ENCODE measurements around the gene CTSZ. TPM values are rescaled to one million over a fixed set of nuclear protein-coding genes. Genes with fewer than 3 reads are reported as not detected.

The CTSZ gene
- total RNA-seq, 5 donors from 2014 or later (not counting 1 experiment from before 2014, with no cell fraction given) = 16.8 to 37.1 (median 26.1) TPM

DNA sequence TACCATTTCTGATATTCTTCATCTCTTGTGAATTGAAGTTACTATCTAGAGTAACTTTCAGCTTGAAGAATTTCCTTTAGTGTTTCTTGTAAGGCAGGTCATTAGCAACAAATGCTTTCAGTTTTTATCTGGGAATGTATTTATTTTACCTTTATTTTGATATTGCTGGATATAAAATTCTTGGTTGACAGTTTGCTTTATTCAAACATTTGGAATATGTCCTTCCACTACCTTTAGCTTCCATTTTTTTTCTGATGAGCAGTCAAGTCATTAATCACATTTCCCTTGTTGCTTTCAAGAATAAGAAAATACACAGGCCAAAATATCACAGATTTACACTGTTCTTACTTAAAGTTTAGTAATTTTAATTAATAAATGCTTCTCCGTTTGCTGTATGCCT, 31.7 kb downstream of the CTSZ start:
- H3K4me1 Mint-ChIP-seq = peaks cover 0 to under 1% (median 0%) of the 10 kb centered on the region in 3 donors
- ChIA-PET CTCF (no interaction called here), POLR2A (no interaction called here)
- Histone ChIP-seq H3K27me3 (replicated peaks in 1 of 2; ENCODE audit: control insufficient read depth in 2 of 2, extremely low read depth in 1 of 2, insufficient read depth in 2 of 2, low read length in 1 of 2) (no peaks in the 10 kb centered on the region), H3K4me3 (ENCODE audit: control insufficient read depth in 1 of 2, extremely low read depth in 1 of 2, low read length in 1 of 2) (no peak overlapping the region), H3K4me1 (ENCODE audit: control insufficient read depth in 1 of 2, extremely low read depth in 1 of 2, insufficient read depth in 2 of 2, low read length in 2 of 2) (peaks cover 0 to 2% of the 10 kb centered on the region in 2 experiments), H3K9me3 (peaks cover 2% of the 10 kb centered on the region), H3K27ac (ENCODE audit: low read length) (no peak overlapping the region), H3K36me3 (ENCODE audit: control insufficient read depth in 2 of 2, extremely low read depth in 1 of 2, insufficient read depth in 1 of 2, low read length in 1 of 2) (no peaks in the 10 kb centered on the region)
- H3K36me3 Mint-ChIP-seq = peaks cover 3% of the 10 kb centered on the region
- H3K9me3 Mint-ChIP-seq = peaks cover 7 to 17% (median 8%) of the 10 kb centered on the region in 3 donors
- ATAC-seq (replicated peaks in 1 of 4) = no peak
- H3K27ac Mint-ChIP-seq = no peak overlapping the region
- H3K27me3 Mint-ChIP-seq = no peaks in the 10 kb centered on the region
- WGBS (ENCODE audit: insufficient coverage) = 90% methylated on average over 1 of the region's 1 CpG
- H3K4me3 Mint-ChIP-seq = no peak overlapping the region
- DNase-seq = no peak

- Histone ChIP-seq H3K4me1 (ENCODE audit: control insufficient read depth in 1 of 2, extremely low read depth in 1 of 2, insufficient read depth in 2 of 2, low read length in 2 of 2) (no peaks in the 10 kb centered on the region), H3K27me3 (replicated peaks in 1 of 2; ENCODE audit: control insufficient read depth in 2 of 2, extremely low read depth in 1 of 2, insufficient read depth in 2 of 2, low read length in 1 of 2) (no peaks in the 10 kb centered on the region), H3K4me3 (ENCODE audit: control insufficient read depth in 1 of 2, extremely low read depth in 1 of 2, low read length in 1 of 2) (no peak overlapping the region), H3K36me3 (ENCODE audit: control insufficient read depth in 2 of 2, extremely low read depth in 1 of 2, insufficient read depth in 1 of 2, low read length in 1 of 2) (no peaks in the 10 kb centered on the region), H3K9me3 (peaks cover 2% of the 10 kb centered on the region), H3K27ac (ENCODE audit: low read length) (no peak overlapping the region)
- ChIA-PET CTCF (no interaction called here), POLR2A (no interaction called here)
- peaks cover 0 to 1% of the 10 kb centered on the region in 2 donors for H3K27me3 Mint-ChIP-seq
- 76% methylated on average over 3 of the region's 3 CpGs for WGBS (ENCODE audit: insufficient coverage)
- H3K4me1 Mint-ChIP-seq = no peaks in the 10 kb centered on the region
- no peak for ATAC-seq (replicated peaks in 1 of 4)
- no peak overlapping the region for H3K4me3 Mint-ChIP-seq
- H3K27ac Mint-ChIP-seq = no peak overlapping the region
- H3K9me3 Mint-ChIP-seq = peaks cover 7 to 21% (median 8%) of the 10 kb centered on the region in 3 donors
- DNase-seq = no peak
- peaks cover 3% of the 10 kb centered on the region for H3K36me3 Mint-ChIP-seq
Measured at GRCh38 chr20:58973866-58974265, 33.2 kb downstream of the CTSZ start.

DNA sequence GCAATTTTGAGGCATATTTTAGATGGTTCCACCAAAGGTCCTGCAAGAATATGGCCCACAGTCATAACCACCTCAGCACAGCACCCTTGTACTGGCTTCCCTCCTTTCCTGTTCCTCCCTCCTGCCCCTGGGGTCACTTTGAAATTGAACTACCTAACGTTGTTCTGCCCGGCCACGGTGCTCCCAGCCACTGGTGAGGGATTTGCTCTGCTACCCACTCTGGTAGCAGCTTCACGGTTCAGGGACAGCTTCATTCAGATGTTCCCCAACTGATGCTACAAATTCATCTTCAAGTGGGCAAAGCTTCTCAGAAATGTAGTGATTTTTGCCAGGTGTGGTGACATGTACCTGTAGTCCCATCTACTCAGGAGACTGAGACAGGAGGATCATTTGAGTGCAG, 33.9 kb downstream of the CTSZ start:
- no peak overlapping the region for H3K4me3 Mint-ChIP-seq
- peaks cover 0 to 1% of the 10 kb centered on the region in 2 donors for H3K27me3 Mint-ChIP-seq
- H3K36me3 ChIP-seq (ENCODE audit: control insufficient read depth in 2 of 2, extremely low read depth in 1 of 2, insufficient read depth in 1 of 2, low read length in 1 of 2) = no peaks in the 10 kb centered on the region
- 60% methylated on average over 1 of the region's 4 CpGs for WGBS (ENCODE audit: insufficient coverage)
- peaks cover 7 to 21% (median 8%) of the 10 kb centered on the region in 3 donors for H3K9me3 Mint-ChIP-seq
- no peak overlapping the region for H3K27ac Mint-ChIP-seq
- H3K4me1 ChIP-seq (ENCODE audit: control insufficient read depth in 1 of 2, extremely low read depth in 1 of 2, insufficient read depth in 2 of 2, low read length in 2 of 2) = no peaks in the 10 kb centered on the region
- H3K4me1 Mint-ChIP-seq = no peaks in the 10 kb centered on the region
- CTCF ChIA-PET = no interaction called here
- DNase-seq (no peak), ATAC-seq (replicated peaks in 1 of 4) (no peak)
- POLR2A ChIA-PET = interaction anchor here in 1 of 2 donors (0.6 kb wide), 1 partner anchor 241 kb away, joined by 3 read pairs; no protein-coding TSS in a partner anchor
- H3K27me3 ChIP-seq (replicated peaks in 1 of 2; ENCODE audit: control insufficient read depth in 2 of 2, extremely low read depth in 1 of 2, insufficient read depth in 2 of 2, low read length in 1 of 2) = no peaks in the 10 kb centered on the region
- H3K27ac ChIP-seq (ENCODE audit: low read length) = no peak overlapping the region
- peaks cover 3% of the 10 kb centered on the region for H3K36me3 Mint-ChIP-seq
- peaks cover 2% of the 10 kb centered on the region for H3K9me3 ChIP-seq
- H3K4me3 ChIP-seq (ENCODE audit: control insufficient read depth in 1 of 2, extremely low read depth in 1 of 2, low read length in 1 of 2) = no peak overlapping the region

DNA sequence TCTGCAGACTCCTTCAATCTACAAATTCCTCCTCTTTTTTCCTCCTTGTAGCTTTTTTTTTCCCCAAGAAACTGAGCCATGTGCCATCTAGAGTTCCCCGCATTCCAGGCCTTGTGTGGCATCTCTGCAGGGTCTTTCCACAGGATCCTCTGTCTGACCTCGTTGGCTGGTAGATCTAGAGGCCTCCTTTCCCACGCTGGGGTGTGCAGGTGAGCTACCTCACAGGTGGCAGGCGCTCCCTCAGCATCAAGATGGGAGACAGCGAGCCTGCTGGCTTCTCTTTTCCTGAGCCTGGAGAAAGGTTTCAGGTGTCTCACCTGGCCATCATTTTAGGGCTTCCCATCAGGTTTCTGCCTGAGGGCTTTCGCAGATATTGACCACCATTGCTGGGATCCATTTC, 35.6 kb downstream of the CTSZ start:
- Mint-ChIP-seq H3K9me3 (peaks cover 7 to 16% (median 8%) of the 10 kb centered on the region in 3 donors), H3K4me3 (no peak overlapping the region), H3K4me1 (no peaks in the 10 kb centered on the region), H3K27me3 (peaks cover 0 to 1% of the 10 kb centered on the region in 2 donors), H3K36me3 (peaks cover 3% of the 10 kb centered on the region), H3K27ac (no peak overlapping the region)
- Histone ChIP-seq H3K4me3 (ENCODE audit: control insufficient read depth in 1 of 2, extremely low read depth in 1 of 2, low read length in 1 of 2) (no peak overlapping the region), H3K36me3 (ENCODE audit: control insufficient read depth in 2 of 2, extremely low read depth in 1 of 2, insufficient read depth in 1 of 2, low read length in 1 of 2) (no peaks in the 10 kb centered on the region), H3K9me3 (peaks cover 2% of the 10 kb centered on the region), H3K27ac (ENCODE audit: low read length) (no peak overlapping the region), H3K4me1 (ENCODE audit: control insufficient read depth in 1 of 2, extremely low read depth in 1 of 2, insufficient read depth in 2 of 2, low read length in 2 of 2) (no peaks in the 10 kb centered on the region), H3K27me3 (replicated peaks in 1 of 2; ENCODE audit: control insufficient read depth in 2 of 2, extremely low read depth in 1 of 2, insufficient read depth in 2 of 2, low read length in 1 of 2) (peaks cover 0 to 5% of the 10 kb centered on the region in 2 experiments)
- CTCF ChIA-PET = interaction anchor here in 1 of 2 donors (0.5 kb wide), 1 partner anchor 431 kb away, joined by 4 read pairs; no protein-coding TSS in a partner anchor
- ATAC-seq (replicated peaks in 1 of 4) = no peak
- DNase-seq = no peak
- POLR2A ChIA-PET = interaction anchor here in 1 of 2 donors (0.7 kb wide), 1 partner anchor 60 kb away, joined by 3 read pairs; no protein-coding TSS in a partner anchor
- 82% methylated on average over 5 of the region's 6 CpGs for WGBS (ENCODE audit: insufficient coverage)

GRCh38 chr20:58970146-58970545, 36.9 kb downstream of the CTSZ start:
- H3K4me3 Mint-ChIP-seq = no peak overlapping the region
- Histone ChIP-seq H3K4me1 (ENCODE audit: control insufficient read depth in 1 of 2, extremely low read depth in 1 of 2, insufficient read depth in 2 of 2, low read length in 2 of 2) (no peaks in the 10 kb centered on the region), H3K36me3 (ENCODE audit: control insufficient read depth in 2 of 2, extremely low read depth in 1 of 2, insufficient read depth in 1 of 2, low read length in 1 of 2) (no peaks in the 10 kb centered on the region), H3K27me3 (replicated peaks in 1 of 2; ENCODE audit: control insufficient read depth in 2 of 2, extremely low read depth in 1 of 2, insufficient read depth in 2 of 2, low read length in 1 of 2) (peaks cover 0 to 14% of the 10 kb centered on the region in 2 experiments), H3K9me3 (no peaks in the 10 kb centered on the region), H3K4me3 (ENCODE audit: control insufficient read depth in 1 of 2, extremely low read depth in 1 of 2, low read length in 1 of 2) (no peak overlapping the region), H3K27ac (ENCODE audit: low read length) (no peak overlapping the region)
- WGBS (ENCODE audit: insufficient coverage) = no CpG with 5 or more reads among the region's 1 CpG
- DNase-seq (no peak), ATAC-seq (replicated peaks in 1 of 4) (no peak)
- H3K36me3 Mint-ChIP-seq = no peaks in the 10 kb centered on the region
- H3K9me3 Mint-ChIP-seq = peaks cover 1 to 5% (median 2%) of the 10 kb centered on the region in 3 donors
- no peak overlapping the region for H3K27ac Mint-ChIP-seq
- ChIA-PET POLR2A (no interaction called here), CTCF (no interaction called here)
- H3K4me1 Mint-ChIP-seq = no peaks in the 10 kb centered on the region
- H3K27me3 Mint-ChIP-seq = peaks cover 0 to 1% of the 10 kb centered on the region in 2 donors

GRCh38 chr20:58969439-58969838, 37.6 kb downstream of the CTSZ start:
- Mint-ChIP-seq H3K4me1 (no peaks in the 10 kb centered on the region), H3K36me3 (no peaks in the 10 kb centered on the region), H3K27me3 (peaks cover 0 to 3% of the 10 kb centered on the region in 2 donors), H3K27ac (no peak overlapping the region), H3K9me3 (peaks cover 0 to 4% (median 0%) of the 10 kb centered on the region in 3 donors), H3K4me3 (no peak overlapping the region)
- peaks cover 0 to 14% of the 10 kb centered on the region in 2 experiments for H3K27me3 ChIP-seq (replicated peaks in 1 of 2; ENCODE audit: control insufficient read depth in 2 of 2, extremely low read depth in 1 of 2, insufficient read depth in 2 of 2, low read length in 1 of 2)
- H3K4me3 ChIP-seq (ENCODE audit: control insufficient read depth in 1 of 2, extremely low read depth in 1 of 2, low read length in 1 of 2) = no peak overlapping the region
- ChIA-PET CTCF (no interaction called here), POLR2A (no interaction called here)
- ATAC-seq (replicated peaks in 1 of 4) (no peak), DNase-seq (no peak)
- H3K36me3 ChIP-seq (ENCODE audit: control insufficient read depth in 2 of 2, extremely low read depth in 1 of 2, insufficient read depth in 1 of 2, low read length in 1 of 2) = no peaks in the 10 kb centered on the region
- H3K4me1 ChIP-seq (ENCODE audit: control insufficient read depth in 1 of 2, extremely low read depth in 1 of 2, insufficient read depth in 2 of 2, low read length in 2 of 2) = no peaks in the 10 kb centered on the region
- WGBS (ENCODE audit: insufficient coverage) = no CpG with 5 or more reads among the region's 2 CpGs
- no peaks in the 10 kb centered on the region for H3K9me3 ChIP-seq
- H3K27ac ChIP-seq (ENCODE audit: low read length) = no peak overlapping the region

All from T-cell (primary cell).